HCT116 (cell line): Measurements from ENCODE around the gene FAH.

Experiments
- CTCF ChIP-seq, 3 experiments: fragments of 200-600 bp in 1 of 3; sonication (generic) in 1 of 3; IDR thresholded peaks in 2 of 3; conservative IDR thresholded peaks in 1 of 3; 2 replicates each; pipeline ENCODE4 v1.5.1; 2012 to 2017; ENCODE audit warnings: low read depth in 2 of 3, low read length in 2 of 3, antibody characterized with exemption in 1 of 3, borderline replicate concordance in 1 of 3, control low read depth in 1 of 3, mild to moderate bottlenecking in 1 of 3, mixed read lengths in 1 of 3, mixed run types in 1 of 3, moderate library complexity in 1 of 3; ENCODE audit not compliant: insufficient read depth in 1 of 3
- RAD21 ChIP-seq: IDR thresholded peaks from 2 replicates; pipeline ENCODE4 v1.6.1; 2012; ENCODE audit warnings: low read depth, mild to moderate bottlenecking
- SRF ChIP-seq: IDR thresholded peaks from 2 replicates; pipeline ENCODE4 v1.6.1; 2012; ENCODE audit warnings: low read depth

GRCh38 chr15:80202641-80203360, 50.0 kb downstream of the FAH start:
- no peak for TF ChIP-seq RAD21
- TF ChIP-seq SRF = no peak
- TF ChIP-seq CTCF (IDR thresholded peaks at IDR 0.05 in 2 of 3, conservative IDR thresholded peaks at IDR 0.05 in 1 of 3; ENCODE audit: borderline replicate concordance in 1 of 3, insufficient read depth in 1 of 3, low read depth in 2 of 3, low read length in 2 of 3) = no peak
